A549 (cell line): ENCODE data around the gene ECEL1. TPM values are rescaled to one million over a fixed set of nuclear protein-coding genes. Genes with fewer than 3 reads are reported as not detected.
A peak's percentile ranks its signal among the peaks of the same experiment; 100 is the strongest.

ENCODE experiments used
- ATAC-seq, 2 experiments: fragments of 200-7000 bp in 1 of 2; fragments of >200 bp in 1 of 2; cut with Nextera tagmentation in 1 of 2; cut with Tn5 transposase in 1 of 2; 3 replicates each; pipeline versions ENCODE4 v1.8.0 to v1.9.1; 2018 to 2020; ENCODE audit warnings: mild to moderate bottlenecking in 1 of 2, moderate library complexity in 1 of 2
- CTCF ChIA-PET: fragments of 300-600 bp; sonication (Branson Sonifier 250); formaldehyde crosslinking; extraction: SDS; loops from one replicate; lab custom pipeline; 2021; ENCODE audit warnings: antibody characterized with exemption, inconsistent platforms; lab: Yijun Ruan, JAX
- POLR2A ChIA-PET: fragments of 350-600 bp; formaldehyde crosslinking; extraction: SDS; loops from one replicate; lab custom pipeline; 2021; ENCODE audit warnings: antibody characterized with exemption, inconsistent platforms; lab: Yijun Ruan, JAX
- DNase-seq, 2 experiments: peaks; one replicate each; pipeline versions ENCODE4 v3.0.0 to v3.0.0-alpha.2; 2011 to 2016; ENCODE audit warnings: low read depth in 1 of 2, low spot score in 1 of 2
- FAIRE-seq: peaks from 2 replicates; lab custom pipeline; 2011; peaks lifted over from hg19 to GRCh38; lab: Jason Lieb, UNC
- H3K27ac ChIP-seq, 2 experiments: fragments of >200 bp; sonication (Bioruptor Twin); formaldehyde crosslinking; 3 replicates each; pipeline ENCODE4 v1.5.1; 2016 to 2017
- H3K4me1 ChIP-seq: fragments of >200 bp; sonication (Bioruptor Twin); formaldehyde crosslinking; 3 replicates; pipeline ENCODE4 v1.6.1; 2016
- H3K4me2 ChIP-seq: fragments of >200 bp; sonication (Bioruptor Twin); formaldehyde crosslinking; 3 replicates; pipeline ENCODE4 v1.6.1; 2016
- H3K4me3 ChIP-seq: fragments of >200 bp; sonication (Bioruptor Twin); formaldehyde crosslinking; 3 replicates; pipeline ENCODE4 v1.5.1; 2016
- H3K9me3 ChIP-seq: fragments of >200 bp; sonication (Bioruptor Twin); formaldehyde crosslinking; 3 replicates; pipeline ENCODE4 v1.6.1; 2016
- ATOH8 ChIP-seq: fragments of 250-450 bp; sonication (Bioruptor Pico); IDR thresholded peaks from 2 replicates; pipeline ENCODE4 v1.5.0; 2020; ENCODE audit warnings: low read depth, mild to moderate bottlenecking, moderate library complexity
- BHLHE40 ChIP-seq: IDR thresholded peaks from 2 replicates; pipeline ENCODE4 v1.6.1; 2012; ENCODE audit warnings: low read depth, low read length, inconsistent platforms
- CBX2 ChIP-seq: fragments of 200-600 bp; sonication (generic); IDR thresholded peaks from 2 replicates; pipeline ENCODE4 v1.6.1; 2016; ENCODE audit warnings: low read depth, mild to moderate bottlenecking, borderline replicate concordance
- CBX8 ChIP-seq: fragments of 200-600 bp; sonication (generic); IDR thresholded peaks from 2 replicates; pipeline ENCODE4 v1.6.1; 2016
- CEBPB ChIP-seq, 2 experiments: fragments of >200 bp in 1 of 2; sonication (Bioruptor Twin) in 1 of 2; formaldehyde crosslinking in 1 of 2; IDR thresholded peaks; 2 replicates each; pipeline ENCODE4 v1.6.1; 2012 to 2016
- E2F6 ChIP-seq: IDR thresholded peaks from 2 replicates; pipeline ENCODE4 v1.6.1; 2012; ENCODE audit warnings: low read depth, borderline replicate concordance
- ESRRA ChIP-seq: fragments of 150-350 bp; IDR thresholded peaks from 2 replicates; pipeline ENCODE4 v1.6.1; 2014; ENCODE audit warnings: mild to moderate bottlenecking, low read length, borderline replicate concordance
- FOSL2 ChIP-seq, 2 experiments: fragments of 450-650 bp in 1 of 2; fragments of >200 bp in 1 of 2; sonication (Bioruptor Twin) in 1 of 2; formaldehyde crosslinking; IDR thresholded peaks; 2 replicates each; pipeline versions ENCODE4 v1.5.0 to v1.6.1; 2016 to 2020; ENCODE audit warnings: mild to moderate bottlenecking in 1 of 2, moderate library complexity in 1 of 2
- HDAC2 ChIP-seq: fragments of 200-600 bp; sonication (generic); IDR thresholded peaks from 2 replicates; pipeline ENCODE4 v1.6.1; 2016
- HES2 ChIP-seq: fragments of >200 bp; sonication (Bioruptor Twin); formaldehyde crosslinking; IDR thresholded peaks from 2 replicates; pipeline ENCODE4 v1.6.1; 2016
- HMGXB4 ChIP-seq: fragments of 250-450 bp; sonication (Bioruptor Pico); IDR thresholded peaks from 2 replicates; pipeline ENCODE4 v1.5.0; 2021; ENCODE audit warnings: mild to moderate bottlenecking, moderate library complexity, borderline replicate concordance
- KDM1A ChIP-seq: fragments of 200-600 bp; sonication (generic); IDR thresholded peaks from 2 replicates; pipeline ENCODE4 v1.6.1; 2016; ENCODE audit warnings: low read depth, mild to moderate bottlenecking
- NPAS2 ChIP-seq: fragments of 250-450 bp; sonication (Bioruptor Pico); IDR thresholded peaks from 2 replicates; pipeline ENCODE4 v1.8.0; 2022; ENCODE audit warnings: mild to moderate bottlenecking, moderate library complexity, borderline replicate concordance
- PBX3 ChIP-seq: IDR thresholded peaks from 2 replicates; pipeline ENCODE4 v1.6.1; 2012
- PHF8 ChIP-seq: fragments of 200-600 bp; sonication (generic); IDR thresholded peaks from 2 replicates; pipeline ENCODE4 v1.6.1; 2016; ENCODE audit warnings: low read depth, mild to moderate bottlenecking, antibody characterized with exemption, moderate library complexity, borderline replicate concordance
- POLR2A ChIP-seq: IDR thresholded peaks from 2 replicates; pipeline ENCODE4 v1.6.1; 2012; ENCODE audit warnings: mild to moderate bottlenecking, low read length
- RAD21 ChIP-seq, 2 experiments: fragments of >200 bp in 1 of 2; sonication (Bioruptor Twin) in 1 of 2; formaldehyde crosslinking in 1 of 2; IDR thresholded peaks in 1 of 2; conservative IDR thresholded peaks in 1 of 2; 2 replicates in 1 of 2; 3 replicates in 1 of 2; pipeline ENCODE4 v1.6.1; 2012 to 2018; ENCODE audit warnings: inconsistent platforms in 1 of 2
- RARB ChIP-seq: fragments of 250-450 bp; sonication (Bioruptor Pico); IDR thresholded peaks from 2 replicates; pipeline ENCODE4 v1.8.0; 2021; ENCODE audit warnings: mild to moderate bottlenecking, moderate library complexity
- RCOR1 ChIP-seq: fragments of 150-350 bp; IDR thresholded peaks from 2 replicates; pipeline ENCODE4 v1.6.1; 2014; ENCODE audit warnings: antibody characterized with exemption, low read length, low read depth
- REST ChIP-seq: fragments of 200-600 bp; sonication (generic); IDR thresholded peaks from 2 replicates; pipeline ENCODE4 v1.6.1; 2016; ENCODE audit warnings: antibody characterized with exemption, mild to moderate bottlenecking, moderate library complexity
- SMC3 ChIP-seq: fragments of >200 bp; sonication (Bioruptor Twin); formaldehyde crosslinking; IDR thresholded peaks from 3 replicates; pipeline ENCODE4 v1.6.1; 2018; ENCODE audit warnings: inconsistent platforms
- SREBF2 ChIP-seq: fragments of 450-650 bp; IDR thresholded peaks from 2 replicates; pipeline ENCODE4 v1.6.1; 2014; ENCODE audit warnings: mild to moderate bottlenecking, moderate library complexity
- TP53 ChIP-seq: fragments of 250-450 bp; sonication (Bioruptor Pico); IDR thresholded peaks from 2 replicates; pipeline ENCODE4 v1.5.0; 2021; ENCODE audit warnings: mild to moderate bottlenecking, moderate library complexity
- ZC3H11A ChIP-seq: fragments of 450-650 bp; IDR thresholded peaks from 2 replicates; pipeline ENCODE4 v1.6.1; 2014; ENCODE audit warnings: antibody characterized with exemption, mild to moderate bottlenecking
- ZNF302 ChIP-seq: fragments of 250-450 bp; sonication (Bioruptor Pico); IDR thresholded peaks from 2 replicates; pipeline ENCODE4 v1.9.0; 2021; ENCODE audit warnings: inconsistent platforms, mild to moderate bottlenecking, moderate library complexity
- ZSCAN20 ChIP-seq: fragments of 250-450 bp; sonication (Bioruptor Pico); IDR thresholded peaks from 2 replicates; pipeline ENCODE4 v1.8.0; 2022; ENCODE audit warnings: mild to moderate bottlenecking, moderate library complexity
- WGBS: methylation state at CpG from one replicate; pipeline ENCODE4 v1.1.6; 2017; ENCODE audit errors: missing lambda C conversion rate; 5-methylcytosine and 5-hydroxymethylcytosine counted together
- polyA plus RNA-seq, 4 experiments: library from polyadenylated mRNA; depleted of rRNA in 3 of 4; stranded (reverse); fragments of >200 nt; fragmentation: RNase III in 1 of 4; extraction: RNeasy Plus Mini Kit Qiagen cat#74134 plus additional on column Dnase treatment in 1 of 4; gene quantifications; 2 replicates in 3 of 4; 3 replicates in 1 of 4; pipeline ENCODE4 v1.2.3, GENCODE V29; 2011 to 2017

ECEL1 gene
- polyA plus RNA-seq, 2 of the 4 experiments (the other 2 are of a cell fraction): 0.12 to 0.18 TPM

GRCh38 chr2:232524771-232525170 is 37.1 kb upstream of the ECEL1 start:
- Histone ChIP-seq H3K9me3 (no peaks in the 10 kb centered on the region), H3K27ac (no peak overlapping the region), H3K4me2 (peak overlapping the region; percentile 93), H3K4me3 (no peak overlapping the region), H3K4me1 (peaks cover 17% of the 10 kb centered on the region; the same call in 1 of the 3 replicates)
- CTCF ChIA-PET: interaction anchor here (0.9 to 8.2 kb wide), 21 partner anchors 8 to 724 kb away, joined by 3 to 107 read pairs (median 5); no protein-coding TSS in a partner anchor
- DNase-seq: no peak
- FAIRE-seq: no peak
- ATAC-seq: no peak
- TF ChIP-seq FOSL2 (IDR thresholded peaks at IDR 0.05): no peak
- TF ChIP-seq FOSL2 (CRISPR knock-in tag; IDR thresholded peaks at IDR 0.05): no peak
- TF ChIP-seq PHF8: no peak
- no peak for TF ChIP-seq CBX8
- no peak for TF ChIP-seq ZSCAN20 (CRISPR knock-in tag)
- no peak for TF ChIP-seq POLR2A
- no peak for TF ChIP-seq ZC3H11A
- TF ChIP-seq CBX2: no peak
- TF ChIP-seq CEBPB (IDR thresholded peaks at IDR 0.05): no peak
- TF ChIP-seq RCOR1: no peak
- no peak for TF ChIP-seq ESRRA
- no peak for TF ChIP-seq HES2
- TF ChIP-seq TP53 (CRISPR knock-in tag): no peak
- no peak for TF ChIP-seq NPAS2 (CRISPR knock-in tag)
- TF ChIP-seq HDAC2: no peak
- TF ChIP-seq KDM1A: no peak
- TF ChIP-seq SMC3: no peak
- TF ChIP-seq BHLHE40: no peak
- no peak for TF ChIP-seq RARB (CRISPR knock-in tag)
- no peak for TF ChIP-seq RAD21 (conservative IDR thresholded peaks at IDR 0.05 in 1 of 2, IDR thresholded peaks at IDR 0.05 in 1 of 2)
- POLR2A ChIA-PET: interaction anchor here (2.6 kb wide), 1 partner anchor 26 kb away, joined by 13 read pairs; the partner anchor contains the start of genes EIF4E2 and TIGD1
- 55% methylated on average over 2 of the region's 6 CpGs for WGBS

GRCh38 chr2:232523682-232524597 is 36.3 kb upstream of the ECEL1 start:
- H3K4me1 ChIP-seq: peaks cover 17% of the 10 kb centered on the region; the same call in 1 of the 3 replicates
- H3K4me2 ChIP-seq: peak overlapping the region; percentile 93
- FAIRE-seq: no peak
- DNase-seq: peak; percentile 78 to 88
- under 1% methylated on average over 13 of the region's 75 CpGs for WGBS
- peak; percentile 69 to 82 for ATAC-seq
- H3K9me3 ChIP-seq: no peaks in the 10 kb centered on the region
- POLR2A ChIA-PET: interaction anchor here (0.6 to 2.6 kb wide), 3 partner anchors 27 to 623 kb away, joined by 3 to 13 read pairs (median 3); partner anchors contain the start of genes EIF4E2 and TIGD1
- H3K4me3 ChIP-seq: peak overlapping the region; percentile 45
- H3K27ac ChIP-seq: peak overlapping the region; percentile 49 to 87; a peak in 5 of 6 replicates
- CTCF ChIA-PET: interaction anchor here (0.5 to 8.2 kb wide), 35 partner anchors 8 to 1728 kb away, joined by 3 to 107 read pairs (median 4); no protein-coding TSS in a partner anchor
- TF ChIP-seq SREBF2 (no peak), RAD21 (conservative IDR thresholded peaks at IDR 0.05 in 1 of 2, IDR thresholded peaks at IDR 0.05 in 1 of 2) (peak in 1 of 2 experiments; percentile 27; a peak in 1 of 5 replicates), E2F6 (peak; percentile 20; the same call in 1 of the 2 replicates), REST (no peak), TP53 (CRISPR knock-in tag) (no peak), ATOH8 (CRISPR knock-in tag) (no peak), ZSCAN20 (CRISPR knock-in tag) (no peak), CBX2 (no peak), PBX3 (no peak), HMGXB4 (CRISPR knock-in tag) (no peak), ZNF302 (no peak)
